ENCODE measurements around the gene ZNF195. TPM values are rescaled to one million over a fixed set of nuclear protein-coding genes. Genes with fewer than 3 reads are reported as not detected.
"Not testable (repeated sequence)": the region's sequence is repeated elsewhere in the genome, so short reads cannot be mapped to it uniquely, and the experiment has no call there.

The ZNF195 gene
- 33.4 and 35.7 TPM in 2 replicates for total RNA-seq

DNA sequence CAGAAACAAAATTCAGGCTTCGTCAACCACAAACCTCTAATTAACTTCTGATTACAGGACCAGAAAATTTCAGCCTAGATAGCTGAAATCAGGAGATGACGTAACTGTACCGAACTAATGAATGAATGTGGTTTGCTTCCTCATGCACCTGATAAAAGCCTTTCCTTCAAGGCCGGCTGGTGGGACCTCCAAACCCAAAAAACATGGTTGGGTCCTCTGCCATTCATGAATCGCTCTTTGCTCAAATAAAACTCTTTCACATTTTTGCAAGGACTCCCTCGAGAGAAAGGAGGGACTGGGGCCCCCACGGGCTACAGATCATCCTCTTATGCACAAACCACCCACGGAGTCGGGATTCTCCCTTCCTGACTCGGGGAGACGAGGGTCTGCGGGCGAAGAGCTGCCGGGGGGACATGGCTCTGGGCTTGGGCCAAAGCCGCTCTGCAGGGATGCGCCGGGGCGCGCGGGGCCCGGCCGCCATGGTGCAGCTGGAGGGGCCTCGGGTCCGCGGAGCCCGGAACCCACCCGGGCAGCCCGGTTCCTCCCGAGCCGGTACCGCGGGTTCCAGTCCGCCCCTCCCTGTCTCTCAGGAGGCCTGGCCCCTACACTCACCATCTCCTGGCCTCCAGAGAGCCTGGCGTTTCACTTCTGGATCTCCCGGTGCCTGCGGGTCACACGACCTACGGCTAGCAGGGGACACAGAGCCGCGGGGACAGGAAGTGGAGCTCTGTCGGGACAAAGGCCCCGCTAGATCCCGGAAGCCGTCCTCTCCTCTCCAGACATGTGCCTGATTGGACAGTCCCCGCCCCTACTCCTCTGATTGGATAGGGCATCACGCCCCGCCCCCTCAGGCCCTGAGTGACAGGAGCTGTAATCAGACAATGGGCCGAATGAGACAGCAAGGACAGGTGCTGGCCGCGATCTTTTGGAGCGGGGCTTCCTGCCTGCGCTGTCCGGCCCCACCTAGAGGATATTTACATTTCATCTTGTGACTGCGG, at the start of gene ZNF195:
TSS of gene ZNF195 (minus strand) at position 721 of the 998 bp plus-strand sequence. CDS start at position 615, 106 bp downstream.
- intact Hi-C loops (cut with micrococcal nuclease): loop anchor here (1.0 to 10.0 kb wide), 6 partner anchors 14 to 1229 kb away; partner anchors contain the start of genes CARS1, CDKN1C, NAP1L4 and TRIM68

DNA sequence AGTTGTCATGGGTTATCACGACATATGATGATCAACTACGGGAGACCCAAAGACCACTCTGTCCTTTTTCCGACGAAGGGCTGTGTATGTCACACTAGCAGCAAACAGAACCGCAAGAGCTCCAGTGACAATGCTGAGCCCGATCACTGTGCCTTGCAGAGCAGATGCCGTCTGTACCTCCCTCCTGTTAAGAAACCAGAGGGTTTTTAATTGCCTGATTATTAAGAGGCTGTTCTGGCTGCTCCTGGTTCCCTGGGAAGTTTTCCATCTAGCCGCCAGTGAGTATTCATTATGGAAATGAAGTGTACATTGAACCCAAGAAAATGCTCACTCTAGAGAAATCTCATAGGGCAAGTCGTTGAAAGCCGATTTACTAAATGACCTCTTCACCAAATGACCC, 49.1 kb upstream of the ZNF195 start:
- intact Hi-C loops (cut with micrococcal nuclease): loop anchor here (10.0 kb wide), 1 partner anchor 967 kb away; the partner anchor contains the start of gene TRIM21

DNA sequence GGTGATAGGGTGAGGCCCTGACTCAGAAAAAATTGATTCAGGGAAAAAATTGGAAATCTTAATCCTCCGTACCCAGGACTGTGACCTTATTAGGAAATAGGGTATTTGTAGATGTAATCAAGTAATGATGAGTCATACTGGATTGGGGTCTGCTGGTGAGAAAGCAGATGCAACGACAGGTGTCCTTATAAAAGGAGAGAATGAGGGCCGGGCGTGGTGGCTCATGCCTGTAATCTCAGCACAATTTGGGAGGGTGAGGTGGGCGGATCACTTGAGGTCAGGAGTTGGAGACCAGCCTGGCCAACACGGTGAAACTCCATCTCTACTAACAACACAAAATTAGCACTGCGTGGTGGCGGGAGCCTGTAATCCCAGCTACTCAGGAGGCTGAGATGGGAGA, 47.6 kb upstream of the ZNF195 start:
- intact Hi-C loops (cut with micrococcal nuclease): loop anchor here (10.0 kb wide), 1 partner anchor 968 kb away; the partner anchor contains the start of gene TRIM21

- intact Hi-C loops (cut with micrococcal nuclease): loop anchor here (1.0 to 10.0 kb wide), 7 partner anchors 367 to 1185 kb away; partner anchors contain the start of genes CARS1, CDKN1C, NUP98 and RRM1
These were observed 45.0 kb upstream of the ZNF195 start for GRCh38 chr11:3423928-3424327.

- intact Hi-C loops (cut with micrococcal nuclease): loop anchor here (1.0 to 10.0 kb wide), 7 partner anchors 366 to 1186 kb away; partner anchors contain the start of genes CARS1, CDKN1C, NUP98 and RRM1
These were observed 44.3 kb upstream of the ZNF195 start for GRCh38 chr11:3423138-3423731.

- intact Hi-C loops (cut with micrococcal nuclease): loop anchor here (1.0 to 10.0 kb wide), 8 partner anchors 43 to 1186 kb away; partner anchors contain the start of genes CARS1, CDKN1C, NUP98 and RRM1
These were observed 43.6 kb upstream of the ZNF195 start for GRCh38 chr11:3422380-3423137.

GRCh38 chr11:3421608-3422379, 42.8 kb upstream of the ZNF195 start:
- intact Hi-C loops (cut with micrococcal nuclease): loop anchor here (1.0 to 10.0 kb wide), 7 partner anchors 42 to 1187 kb away; partner anchors contain the start of genes CARS1, NUP98, RRM1 and TRIM21

- intact Hi-C loops (cut with micrococcal nuclease): loop anchor here (5.0 to 10.0 kb wide), 3 partner anchors 363 to 974 kb away; partner anchors contain the start of genes CARS1, NUP98 and TRIM21
These were observed 41.5 kb upstream of the ZNF195 start for GRCh38 chr11:3420281-3421042.

GRCh38 chr11:3419496-3419895, 40.5 kb upstream of the ZNF195 start:
- intact Hi-C loops (cut with micrococcal nuclease): not testable (repeated sequence)

- intact Hi-C loops (cut with micrococcal nuclease): not testable (repeated sequence)
These were observed 38.1 kb upstream of the ZNF195 start for GRCh38 chr11:3417047-3417446.

DNA sequence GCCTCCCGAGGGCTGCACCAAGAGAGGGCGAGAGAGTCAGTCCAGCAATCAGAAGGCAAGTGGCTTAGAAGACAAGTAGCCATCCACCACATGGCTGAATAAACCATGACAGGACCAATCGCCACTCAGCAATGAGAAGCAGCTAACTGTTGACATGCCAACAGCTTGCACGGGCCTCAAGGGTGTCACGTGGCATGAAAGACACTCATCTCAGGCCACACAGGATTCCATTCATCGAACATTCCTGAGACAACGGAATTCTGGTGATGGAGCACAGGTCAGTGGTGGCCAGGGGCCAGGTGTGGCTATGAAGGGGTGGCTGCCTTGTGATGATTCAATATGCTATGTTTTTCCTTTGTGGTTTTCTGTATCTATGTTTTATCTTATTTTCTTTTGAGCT, 36.4 kb upstream of the ZNF195 start:
- intact Hi-C loops (cut with micrococcal nuclease): not testable (repeated sequence)

DNA sequence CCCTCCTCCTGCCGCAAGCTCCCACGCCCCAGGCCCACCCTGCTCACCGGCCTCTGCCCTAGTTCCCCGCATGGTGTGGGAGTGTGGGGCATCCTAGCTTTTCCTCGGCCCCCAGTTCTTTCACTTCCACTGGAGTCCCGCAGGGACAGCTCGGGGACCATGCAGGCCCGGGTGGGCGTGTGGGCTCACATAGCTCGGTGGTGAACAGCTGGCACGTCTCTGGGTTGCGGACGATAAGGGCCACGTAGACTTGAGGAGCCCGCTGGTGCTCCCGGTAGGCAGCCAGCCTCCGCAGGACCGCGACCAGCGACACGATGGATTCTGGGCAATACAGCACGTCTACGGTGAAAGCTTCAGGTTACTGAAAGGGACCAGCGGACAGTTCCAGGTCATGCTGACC, 34.7 kb upstream of the ZNF195 start:
- intact Hi-C loops (cut with micrococcal nuclease): not testable (repeated sequence)

- intact Hi-C loops (cut with micrococcal nuclease): no loop called here
These were observed 33.9 kb upstream of the ZNF195 start for GRCh38 chr11:3412837-3413236.

GRCh38 chr11:3408722-3409121, 29.8 kb upstream of the ZNF195 start:
- intact Hi-C loops (cut with micrococcal nuclease): loop anchor here (1.0 to 5.0 kb wide), 4 partner anchors 61 to 876 kb away; no protein-coding TSS in a partner anchor

DNA sequence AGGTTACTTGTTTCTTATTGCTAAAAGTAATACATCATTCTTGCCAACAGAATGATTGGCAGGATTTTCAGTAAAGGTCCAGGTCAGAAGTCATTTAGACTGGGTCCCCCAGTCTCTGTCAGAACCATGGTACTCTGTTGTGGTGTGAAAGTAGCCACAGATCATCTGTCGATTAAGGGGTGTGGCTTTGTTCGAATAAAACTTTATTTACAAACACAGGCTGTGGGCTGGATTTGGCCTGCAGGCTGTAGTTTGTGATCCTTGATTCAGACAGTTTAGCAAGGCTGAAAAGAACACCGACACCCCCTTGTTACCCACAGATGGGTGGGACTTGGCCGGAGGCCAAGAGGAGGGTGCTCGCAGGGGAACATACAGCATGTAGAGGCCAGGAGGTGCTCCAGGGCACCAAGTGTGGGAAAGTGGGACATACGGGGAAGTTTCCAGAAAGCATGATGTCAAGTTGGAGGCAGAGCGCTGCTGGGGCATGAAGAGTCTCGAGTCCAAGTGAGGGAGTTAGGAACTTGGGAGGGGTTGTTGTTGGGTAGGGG, 29.2 kb upstream of the ZNF195 start:
- intact Hi-C loops (cut with micrococcal nuclease): loop anchor here (1.0 to 5.0 kb wide), 4 partner anchors 61 to 875 kb away; no protein-coding TSS in a partner anchor

- intact Hi-C loops (cut with micrococcal nuclease): loop anchor here (5.0 kb wide), 2 partner anchors 60 to 370 kb away; no protein-coding TSS in a partner anchor
These were observed 28.0 kb upstream of the ZNF195 start for GRCh38 chr11:3406937-3407336.

DNA sequence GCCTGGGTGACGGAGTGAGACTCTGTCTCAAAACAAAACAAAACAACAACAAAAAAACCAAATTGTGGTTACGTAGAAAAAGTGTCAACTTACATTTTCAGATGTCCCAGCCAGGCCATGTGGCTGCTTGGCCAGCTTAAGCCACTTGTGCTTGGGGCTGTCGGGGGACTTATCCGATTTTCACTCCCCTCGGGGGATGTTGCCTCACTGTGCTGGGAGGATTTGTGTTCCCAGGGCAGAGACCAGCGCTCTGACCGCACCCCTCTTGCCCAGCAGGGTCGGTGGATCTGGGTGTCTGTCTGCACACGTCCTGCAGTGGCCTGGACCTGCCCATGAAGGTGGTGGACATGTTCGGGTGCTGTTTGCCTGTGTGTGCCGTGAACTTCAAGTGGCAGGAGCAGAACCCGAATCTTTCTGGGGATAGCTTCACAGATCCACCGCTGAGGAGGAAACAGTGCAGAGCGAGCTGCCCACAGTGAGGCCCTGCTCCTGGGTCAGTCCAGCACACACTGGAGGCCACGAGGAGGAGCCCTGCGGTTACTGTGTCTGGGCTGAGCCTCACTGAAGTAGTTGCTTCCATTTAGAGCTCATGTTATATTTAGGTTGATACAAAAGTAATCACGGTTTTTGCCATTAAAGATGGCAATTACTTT, 27.4 kb upstream of the ZNF195 start:
- intact Hi-C loops (cut with micrococcal nuclease): loop anchor here (5.0 kb wide), 2 partner anchors 59 to 369 kb away; no protein-coding TSS in a partner anchor

Data from T-helper 1 cell treated with Interleukin-12 subunit alpha and Interleukin-12 subunit beta and Interleukin-4 antibody, amounts not matched to agents 30 ng/mL and 1 ng/mL, for 36 hours (primary cell).